HG03045 (cell line): ENCODE measurements around the gene SPINK13.
"Not testable (repeated sequence)": the region's sequence is repeated elsewhere in the genome, so short reads cannot be mapped to it uniquely, and the experiment has no call there.

Experiments
- ATAC-seq: cut with Tn5 transposase; IDR thresholded peaks from one replicate; pipeline ENCODE4 v1.9.1; 2021; ENCODE audit warnings: mild to moderate bottlenecking, moderate library complexity; ENCODE audit not compliant: unreplicated experiment

The SPINK13 gene

GRCh38 chr5:148311484-148311883 lies 42.9 kb downstream of the SPINK13 start:
- ATAC-seq: no peak

- no peak for ATAC-seq
These were observed 43.6 kb downstream of the SPINK13 start, which contains the start of gene SPINK7 for GRCh38 chr5:148312153-148312552. TSS of gene SPINK7 (plus strand) at chr5:148312423. CDS start at chr5:148312484, 61 bp downstream.

- ATAC-seq: no peak
These were observed 45.6 kb downstream of the SPINK13 start for GRCh38 chr5:148314187-148314586.

- ATAC-seq: no peak
These were observed 46.1 kb downstream of the SPINK13 start for GRCh38 chr5:148314731-148315130.

GRCh38 chr5:148320011-148320963 lies 51.7 kb downstream of the SPINK13 start:
- not testable (repeated sequence) for ATAC-seq

GRCh38 chr5:148333262-148333849 lies 64.8 kb downstream of the SPINK13 start:
- no peak for ATAC-seq

- ATAC-seq: no peak
These were observed 66.7 kb downstream of the SPINK13 start, which contains the start of gene SPINK9 for GRCh38 chr5:148335259-148335658. TSS of gene SPINK9 (plus strand) at chr5:148335559. CDS start at chr5:148335614, 55 bp downstream.
